Panc1 (cell line): Measurements from ENCODE around the gene NCAPD3. TPM values are rescaled to one million over a fixed set of nuclear protein-coding genes. Genes with fewer than 3 reads are reported as not detected.

Experiments used
- ATAC-seq: fragments of 200-7000 bp; cut with Tn5 transposase; 2 replicates; pipeline ENCODE4 v1.9.1; 2020; ENCODE audit warnings: mild to moderate bottlenecking, moderate library complexity
- BruUV-seq: library from RNA; stranded (reverse); fragments of 400-500 nt; replicated peaks from 2 replicates; lab custom pipeline; 2021; lab: Mats Ljungman, UMichigan
- CTCF ChIA-PET: fragments of 300-600 bp; sonication (Branson Sonifier 250); formaldehyde crosslinking; loops from one replicate; lab custom pipeline; 2022; ENCODE audit warnings: antibody characterized with exemption; lab: Charles Lee
- POLR2A ChIA-PET: fragments of 300-600 bp; sonication (Branson Sonifier 250); formaldehyde crosslinking; loops from one replicate; lab custom pipeline; 2022; ENCODE audit warnings: antibody characterized with exemption; lab: Charles Lee
- DNase-seq: peaks from one replicate; pipeline ENCODE4 v3.0.0-alpha.2; 2010; ENCODE audit warnings: low read depth, low spot score
- H3K27ac ChIP-seq: 2 replicates; pipeline ENCODE4 v1.5.1; 2011; ENCODE audit warnings: mild to moderate bottlenecking, low read length, inconsistent platforms
- H3K27me3 ChIP-seq: fragments of 200-500 bp; sonication (Bioruptor generic); 2 replicates; pipeline ENCODE4 v1.6.0; 2014; ENCODE audit warnings: low read length, inconsistent platforms; ENCODE audit not compliant: control insufficient read depth, insufficient read depth
- H3K36me3 ChIP-seq: fragments of 200-500 bp; sonication (Bioruptor generic); 2 replicates; pipeline ENCODE4 v1.5.1; 2014; ENCODE audit warnings: inconsistent platforms, mild to moderate bottlenecking, low read length, moderate library complexity; ENCODE audit not compliant: control insufficient read depth, insufficient read depth
- H3K4me1 ChIP-seq: 2 replicates; pipeline ENCODE4 v1.5.1; 2011; ENCODE audit warnings: inconsistent platforms, mild to moderate bottlenecking, low read length, moderate library complexity; ENCODE audit not compliant: control insufficient read depth, insufficient read depth
- H3K4me3 ChIP-seq, 2 experiments: 2 replicates each; pipeline ENCODE4 v1.5.1; 2011 to 2012; ENCODE audit warnings: low read depth in 2 of 2, low read length in 2 of 2, mild to moderate bottlenecking in 2 of 2, inconsistent platforms in 1 of 2, moderate library complexity in 1 of 2
- H3K9me3 ChIP-seq: fragments of 200-500 bp; sonication (Bioruptor generic); 2 replicates; pipeline ENCODE4 v1.5.1; 2014; ENCODE audit warnings: low read depth, mild to moderate bottlenecking, inconsistent platforms, low read length, moderate library complexity; ENCODE audit not compliant: control insufficient read depth, insufficient read depth
- CTCF ChIP-seq: fragments of 450-650 bp; IDR thresholded peaks from 2 replicates; pipeline ENCODE4 v1.5.1; 2017; ENCODE audit warnings: mild to moderate bottlenecking
- POLR2AphosphoS5 ChIP-seq: IDR thresholded peaks from 2 replicates; pipeline ENCODE4 v1.6.1; 2012; ENCODE audit warnings: mild to moderate bottlenecking, low read depth, low read length, moderate library complexity
- SIN3A ChIP-seq: IDR thresholded peaks from 2 replicates; pipeline ENCODE4 v1.6.1; 2012; ENCODE audit warnings: low read depth, mild to moderate bottlenecking, low read length, moderate library complexity, borderline replicate concordance; ENCODE audit not compliant: insufficient read depth
- TCF7L2 ChIP-seq: IDR thresholded peaks from 2 replicates; pipeline ENCODE4 v1.6.1; 2011; ENCODE audit warnings: mild to moderate bottlenecking, low read depth, low read length, inconsistent platforms
- in situ Hi-C: cut with HindIII; loops from 2 replicates; pipeline ENCODE4 v1.10.0; 2016; ENCODE audit warnings: low sequenced_read_pairs, low pct_unique_long_range_greater_than_20kb
- intact Hi-C: fragments of 100-400 bp; cut with micrococcal nuclease; formaldehyde crosslinking; loops from one replicate; pipeline ENCODE4 v1.10.0; 2022; ENCODE audit not compliant: unreplicated experiment
- total RNA-seq: library from RNA; stranded (reverse); gene quantifications from one replicate; pipeline ENCODE4 v1.2.1, GENCODE V29; 2021; ENCODE audit not compliant: unreplicated experiment
- TF ChIP-seq, protein P1 (sequence below), 2 experiments: IDR thresholded peaks; 2 replicates each; pipeline ENCODE4 v1.6.1; 2011 to 2012; ENCODE audit warnings: low read depth in 2 of 2, control low read depth in 1 of 2, low read length in 1 of 2, mild to moderate bottlenecking in 1 of 2, moderate library complexity in 1 of 2; ENCODE audit not compliant: insufficient read depth in 1 of 2

NCAPD3 gene
- total RNA-seq, 1 experiment from 2014 or later, result 75.9 TPM

GRCh38 chr11:134230339-134230738, 6.6 kb upstream of the NCAPD3 start:
- ChIA-PET POLR2A (no interaction called here), CTCF (no interaction called here)

DNA sequence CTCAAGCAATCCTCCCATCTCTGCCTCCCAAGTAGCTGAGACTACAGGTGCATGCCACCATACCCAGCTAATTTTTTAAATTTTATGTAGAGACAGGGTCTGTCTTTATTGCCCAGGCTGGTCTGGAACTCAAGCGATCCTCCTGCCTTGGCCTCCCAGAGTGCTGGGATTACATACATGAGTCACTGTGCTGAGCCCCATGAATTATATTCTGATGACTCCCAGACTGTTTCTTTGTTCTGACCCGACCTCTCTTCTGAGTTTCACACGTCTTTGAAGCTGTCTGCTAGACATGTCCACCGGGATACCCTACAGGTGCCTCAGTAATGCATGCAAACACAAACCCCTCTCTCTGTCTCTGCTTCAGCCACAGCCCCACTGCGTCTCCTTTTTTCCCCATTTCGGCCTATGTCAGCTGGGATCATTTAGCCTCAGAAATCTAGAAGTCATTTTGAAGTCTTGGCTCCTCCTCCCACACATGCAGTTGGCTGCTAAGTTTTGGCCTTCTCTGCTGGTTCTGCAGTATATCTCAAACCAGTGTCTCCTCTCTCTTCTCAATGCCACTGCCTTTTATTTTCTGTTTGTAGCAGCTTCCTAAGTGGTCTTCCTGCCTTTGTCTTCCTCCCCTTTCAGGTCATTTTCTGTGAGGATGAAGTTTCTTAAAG, 5.5 kb upstream of the NCAPD3 start:
- H3K36me3 ChIP-seq, result no peaks in the 10 kb centered on the region; the same call in 1 of the 2 replicates
- H3K27ac ChIP-seq, result no peak overlapping the region
- intact Hi-C loops (no loop called here), in situ Hi-C loops (no loop called here)
- BruUV-seq, result no TSS peak
- ChIA-PET POLR2A (no interaction called here), CTCF (interaction anchor here (0.6 kb wide), 1 partner anchor 45 kb away, joined by 4 read pairs; no protein-coding TSS in a partner anchor)
- no peak for ATAC-seq
- peaks cover 20% of the 10 kb centered on the region for H3K4me1 ChIP-seq
- no peaks in the 10 kb centered on the region for H3K27me3 ChIP-seq
- H3K4me3 ChIP-seq, result no peak overlapping the region
- TF ChIP-seq POLR2AphosphoS5, result no peak
- no peak for TF ChIP-seq TCF7L2
- TF ChIP-seq, protein P1, sequence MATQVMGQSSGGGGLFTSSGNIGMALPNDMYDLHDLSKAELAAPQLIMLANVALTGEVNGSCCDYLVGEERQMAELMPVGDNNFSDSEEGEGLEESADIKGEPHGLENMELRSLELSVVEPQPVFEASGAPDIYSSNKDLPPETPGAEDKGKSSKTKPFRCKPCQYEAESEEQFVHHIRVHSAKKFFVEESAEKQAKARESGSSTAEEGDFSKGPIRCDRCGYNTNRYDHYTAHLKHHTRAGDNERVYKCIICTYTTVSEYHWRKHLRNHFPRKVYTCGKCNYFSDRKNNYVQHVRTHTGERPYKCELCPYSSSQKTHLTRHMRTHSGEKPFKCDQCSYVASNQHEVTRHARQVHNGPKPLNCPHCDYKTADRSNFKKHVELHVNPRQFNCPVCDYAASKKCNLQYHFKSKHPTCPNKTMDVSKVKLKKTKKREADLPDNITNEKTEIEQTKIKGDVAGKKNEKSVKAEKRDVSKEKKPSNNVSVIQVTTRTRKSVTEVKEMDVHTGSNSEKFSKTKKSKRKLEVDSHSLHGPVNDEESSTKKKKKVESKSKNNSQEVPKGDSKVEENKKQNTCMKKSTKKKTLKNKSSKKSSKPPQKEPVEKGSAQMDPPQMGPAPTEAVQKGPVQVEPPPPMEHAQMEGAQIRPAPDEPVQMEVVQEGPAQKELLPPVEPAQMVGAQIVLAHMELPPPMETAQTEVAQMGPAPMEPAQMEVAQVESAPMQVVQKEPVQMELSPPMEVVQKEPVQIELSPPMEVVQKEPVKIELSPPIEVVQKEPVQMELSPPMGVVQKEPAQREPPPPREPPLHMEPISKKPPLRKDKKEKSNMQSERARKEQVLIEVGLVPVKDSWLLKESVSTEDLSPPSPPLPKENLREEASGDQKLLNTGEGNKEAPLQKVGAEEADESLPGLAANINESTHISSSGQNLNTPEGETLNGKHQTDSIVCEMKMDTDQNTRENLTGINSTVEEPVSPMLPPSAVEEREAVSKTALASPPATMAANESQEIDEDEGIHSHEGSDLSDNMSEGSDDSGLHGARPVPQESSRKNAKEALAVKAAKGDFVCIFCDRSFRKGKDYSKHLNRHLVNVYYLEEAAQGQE (IDR thresholded peaks at IDR 0.05; ENCODE audit: insufficient read depth in 1 of 2, low read depth in 2 of 2, low read length in 1 of 2), result no peak
- no peak for TF ChIP-seq SIN3A
- TF ChIP-seq CTCF, result no peak
- DNase-seq, result no peak
- no peaks in the 10 kb centered on the region for H3K9me3 ChIP-seq

More at GRCh38 chr11:134230339-134230738, 6.6 kb upstream of the NCAPD3 start:
- Histone ChIP-seq H3K27ac (no peak overlapping the region), H3K4me3 (no peak overlapping the region), H3K4me1 (peaks cover 20% of the 10 kb centered on the region), H3K27me3 (no peaks in the 10 kb centered on the region), H3K36me3 (no peaks in the 10 kb centered on the region), H3K9me3 (no peaks in the 10 kb centered on the region)
- TF ChIP-seq SIN3A (no peak), CTCF (no peak), POLR2AphosphoS5 (no peak), TCF7L2 (no peak)
- TF ChIP-seq, protein P1 (IDR thresholded peaks at IDR 0.05; ENCODE audit: insufficient read depth in 1 of 2, low read depth in 2 of 2, low read length in 1 of 2), result no peak
- ATAC-seq, result no peak
- DNase-seq, result no peak
- in situ Hi-C loops (no loop called here), intact Hi-C loops (no loop called here)
- no TSS peak for BruUV-seq
